ENCODE data around the gene MLST8. TPM values are rescaled to one million over a fixed set of nuclear protein-coding genes. Genes with fewer than 3 reads are reported as not detected.
A peak's percentile ranks its signal among the peaks of the same experiment; 100 is the strongest.

The MLST8 gene
- total RNA-seq, 1 donor = 30.8 TPM

DNA sequence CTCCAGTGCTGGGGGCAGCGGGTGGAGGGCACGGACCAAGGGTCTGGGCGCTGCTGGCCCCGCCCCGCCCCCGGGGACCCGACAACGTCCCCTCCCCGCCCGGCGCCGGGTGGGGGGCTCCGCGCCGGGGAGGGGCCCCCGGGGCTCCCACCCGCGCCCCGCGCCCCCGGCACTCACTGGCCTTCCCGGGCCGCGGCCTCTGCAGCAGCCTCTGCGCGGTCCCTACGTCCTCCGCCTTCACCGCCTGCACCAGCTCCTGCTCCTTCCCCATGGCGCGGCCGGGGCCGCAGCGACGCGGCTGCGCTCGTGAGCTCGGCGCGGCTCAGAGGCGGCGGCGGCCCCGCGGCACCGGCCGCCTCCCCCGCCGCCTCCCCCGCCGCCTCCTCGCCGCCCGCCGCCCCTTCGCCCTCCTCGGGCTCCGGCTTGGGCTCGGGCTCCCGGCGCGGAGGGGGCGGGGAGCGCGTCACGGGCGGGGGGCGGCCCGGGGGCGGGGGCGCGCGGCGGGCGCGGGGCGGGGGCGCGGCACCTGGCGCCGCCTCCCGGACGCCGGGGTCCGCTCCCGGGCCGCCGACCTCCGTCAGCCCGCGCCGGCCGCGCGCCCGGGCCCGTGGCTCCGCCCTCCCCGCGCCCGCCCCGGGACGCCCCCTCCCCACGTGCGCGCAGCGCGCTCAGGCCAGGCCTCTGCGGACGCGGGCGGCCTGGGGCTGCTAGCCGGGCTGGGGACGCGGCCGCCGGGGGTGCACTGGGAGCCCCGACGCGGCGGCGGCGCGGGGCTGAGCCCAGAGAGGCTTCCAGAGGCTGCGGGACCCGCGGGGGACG lies 8.9 kb upstream of the MLST8 start, which contains the start of gene CASKIN1:
Gene CASKIN1 (minus strand): TSS at position 444 of the 819 bp plus-strand sequence. CDS start 173 bp downstream, at position 271.
- Histone ChIP-seq H3K4me1 (ENCODE audit: insufficient read depth, low read length) (no peaks in the 10 kb centered on the region), H3K4me3 (ENCODE audit: insufficient read depth, low read length) (no peak within 1 kb of the TSS), H3K4me2 (ENCODE audit: insufficient read depth, low read length) (no peak within 1 kb of the TSS), H2AFZ (ENCODE audit: low read length) (no peak within 1 kb of the TSS), H4K20me1 (ENCODE audit: insufficient read depth, low read length) (no peaks in the 10 kb centered on the region), H3K9me3 (ENCODE audit: low read depth, low read length) (no peaks in the 10 kb centered on the region), H3K79me2 (ENCODE audit: insufficient read depth, low read length) (no peaks in the 10 kb centered on the region), H3K36me3 (ENCODE audit: insufficient read depth, low read length) (no peaks in the 10 kb centered on the region), H3K27ac (ENCODE audit: low read depth, low read length) (no peak within 1 kb of the TSS), H3K27me3 (ENCODE audit: insufficient read depth, low read length) (peaks cover 55% of the 10 kb centered on the region)
- no peak for TF ChIP-seq CTCF (IDR thresholded peaks at IDR 0.05; ENCODE audit: extremely low read depth, low read depth, low read length)
- DNase-seq (ENCODE audit: insufficient read length, low spot score, missing footprints) = peak; percentile 96

DNA sequence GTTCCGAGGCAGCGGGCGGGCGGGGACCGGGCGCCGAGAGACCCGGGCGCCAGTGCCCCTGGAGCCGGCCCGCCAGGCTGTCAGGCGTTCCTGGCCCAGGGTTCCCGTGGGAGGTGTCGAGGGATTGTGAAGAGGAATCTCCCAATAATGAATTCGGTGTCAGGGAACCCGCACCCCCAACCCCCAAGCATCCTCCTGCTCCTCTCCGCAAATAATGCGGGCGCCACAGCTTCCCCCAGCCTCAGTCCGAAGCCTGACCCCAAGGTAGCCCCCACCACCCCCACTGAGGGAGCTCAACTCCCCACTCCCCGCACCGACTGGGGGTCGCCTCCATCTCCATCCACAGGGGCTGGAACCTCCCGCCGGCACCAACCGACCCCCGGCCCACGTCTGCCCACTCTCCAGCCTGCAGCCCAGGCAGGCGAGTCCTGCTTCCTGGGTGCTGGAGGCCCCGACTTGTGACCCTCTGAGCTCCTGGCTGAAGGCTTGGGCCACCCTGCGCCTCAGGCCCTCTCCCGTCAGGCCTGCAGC lies 8.2 kb upstream of the MLST8 start:
- Histone ChIP-seq H3K36me3 (ENCODE audit: insufficient read depth, low read length) (no peaks in the 10 kb centered on the region), H3K79me2 (ENCODE audit: insufficient read depth, low read length) (no peaks in the 10 kb centered on the region), H3K27ac (ENCODE audit: low read depth, low read length) (no peak overlapping the region), H3K27me3 (ENCODE audit: insufficient read depth, low read length) (peaks cover 55% of the 10 kb centered on the region), H3K4me2 (ENCODE audit: insufficient read depth, low read length) (no peak overlapping the region), H3K4me1 (ENCODE audit: insufficient read depth, low read length) (no peaks in the 10 kb centered on the region), H2AFZ (ENCODE audit: low read length) (no peak overlapping the region), H4K20me1 (ENCODE audit: insufficient read depth, low read length) (no peaks in the 10 kb centered on the region), H3K4me3 (ENCODE audit: insufficient read depth, low read length) (no peak overlapping the region), H3K9me3 (ENCODE audit: low read depth, low read length) (no peaks in the 10 kb centered on the region)
- TF ChIP-seq CTCF (IDR thresholded peaks at IDR 0.05; ENCODE audit: extremely low read depth, low read depth, low read length) = no peak
- peak; percentile 76 for DNase-seq (ENCODE audit: insufficient read length, low spot score, missing footprints)

- no peak overlapping the region for H3K4me2 ChIP-seq (ENCODE audit: insufficient read depth, low read length)
- peaks cover 55% of the 10 kb centered on the region for H3K27me3 ChIP-seq (ENCODE audit: insufficient read depth, low read length)
- H3K4me1 ChIP-seq (ENCODE audit: insufficient read depth, low read length) = no peaks in the 10 kb centered on the region
- H3K9me3 ChIP-seq (ENCODE audit: low read depth, low read length) = no peaks in the 10 kb centered on the region
- H2AFZ ChIP-seq (ENCODE audit: low read length) = no peak overlapping the region
- no peak for TF ChIP-seq CTCF (IDR thresholded peaks at IDR 0.05; ENCODE audit: extremely low read depth, low read depth, low read length)
- H3K4me3 ChIP-seq (ENCODE audit: insufficient read depth, low read length) = no peak overlapping the region
- H3K36me3 ChIP-seq (ENCODE audit: insufficient read depth, low read length) = no peaks in the 10 kb centered on the region
- H3K79me2 ChIP-seq (ENCODE audit: insufficient read depth, low read length) = no peaks in the 10 kb centered on the region
- no peak overlapping the region for H3K27ac ChIP-seq (ENCODE audit: low read depth, low read length)
- DNase-seq (ENCODE audit: insufficient read length, low spot score, missing footprints) = no peak
- no peaks in the 10 kb centered on the region for H4K20me1 ChIP-seq (ENCODE audit: insufficient read depth, low read length)
Measured at GRCh38 chr16:2197765-2198164, 7.5 kb upstream of the MLST8 start.

DNA sequence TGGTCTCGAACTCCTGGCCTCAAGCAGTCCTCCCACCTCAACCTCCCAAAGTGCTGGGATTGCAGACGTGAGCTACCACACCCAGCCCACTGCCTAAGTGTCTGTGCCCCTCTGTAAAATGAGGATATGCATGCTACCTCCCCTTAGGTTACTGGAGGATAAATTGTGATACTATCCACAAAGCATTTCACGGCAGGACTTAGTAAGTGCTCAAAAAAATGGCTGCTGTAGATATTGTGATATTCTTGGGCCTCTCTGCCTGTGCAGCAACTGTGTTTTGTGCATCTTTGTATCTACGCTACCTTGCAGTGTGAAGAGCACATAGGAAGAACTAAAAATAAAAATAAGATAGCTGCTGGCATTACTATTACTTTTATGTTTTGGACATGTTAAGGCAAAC lies 7.0 kb upstream of the MLST8 start:
- Histone ChIP-seq H3K4me2 (ENCODE audit: insufficient read depth, low read length) (no peak overlapping the region), H3K27ac (ENCODE audit: low read depth, low read length) (no peak overlapping the region), H3K4me1 (ENCODE audit: insufficient read depth, low read length) (no peaks in the 10 kb centered on the region), H4K20me1 (ENCODE audit: insufficient read depth, low read length) (no peaks in the 10 kb centered on the region), H2AFZ (ENCODE audit: low read length) (no peak overlapping the region), H3K79me2 (ENCODE audit: insufficient read depth, low read length) (no peaks in the 10 kb centered on the region), H3K4me3 (ENCODE audit: insufficient read depth, low read length) (no peak overlapping the region), H3K36me3 (ENCODE audit: insufficient read depth, low read length) (no peaks in the 10 kb centered on the region), H3K9me3 (ENCODE audit: low read depth, low read length) (no peaks in the 10 kb centered on the region), H3K27me3 (ENCODE audit: insufficient read depth, low read length) (peaks cover 55% of the 10 kb centered on the region)
- DNase-seq (ENCODE audit: insufficient read length, low spot score, missing footprints) = no peak
- no peak for TF ChIP-seq CTCF (IDR thresholded peaks at IDR 0.05; ENCODE audit: extremely low read depth, low read depth, low read length)

Measured in osteoblast (primary cell).